ENCODE results near the gene RHOB. TPM values are rescaled to one million over a fixed set of nuclear protein-coding genes. Genes with fewer than 3 reads are reported as not detected.
A peak's percentile ranks its signal among the peaks of the same experiment; 100 is the strongest.
"Not testable (repeated sequence)": the region's sequence is repeated elsewhere in the genome, so short reads cannot be mapped to it uniquely, and the experiment has no call there.

Gene RHOB
- total RNA-seq, 1 donor: 142 TPM

GRCh38 chr2:20415511-20415918 is 31.4 kb upstream of the RHOB start:
- DNase-seq (ENCODE audit: low read depth): peak; percentile 32
- no peak for TF ChIP-seq CTCF (IDR thresholded peaks at IDR 0.05; ENCODE audit: insufficient read depth, low read depth, low read length)

DNA sequence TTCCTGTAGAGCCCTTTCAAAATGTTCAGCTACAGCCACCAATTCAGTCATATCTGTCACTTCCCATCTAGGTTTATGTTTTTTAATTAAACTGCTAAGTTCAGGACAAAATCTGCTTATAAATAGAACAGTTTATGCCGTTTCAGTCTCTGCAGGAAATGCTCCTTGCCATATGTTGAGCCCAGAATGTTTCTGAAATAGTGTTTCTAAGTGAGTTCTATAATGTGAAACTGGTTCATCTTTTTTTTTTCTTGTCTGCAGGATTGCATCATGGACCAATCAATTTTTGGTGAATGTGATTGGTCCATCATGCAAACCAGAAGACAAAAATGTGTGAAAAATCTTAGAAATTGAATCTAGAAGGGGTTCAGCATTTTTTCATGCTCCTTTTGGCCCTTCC is 30.2 kb upstream of the RHOB start:
- TF ChIP-seq CTCF (IDR thresholded peaks at IDR 0.05; ENCODE audit: insufficient read depth, low read depth, low read length): no peak
- H3K4me3 ChIP-seq (ENCODE audit: low read depth, low read length): no peak overlapping the region
- DNase-seq (ENCODE audit: low read depth): no peak

More at GRCh38 chr2:20415511-20415918, 31.4 kb upstream of the RHOB start:
- no peak overlapping the region for H3K4me3 ChIP-seq (ENCODE audit: low read depth, low read length)

DNA sequence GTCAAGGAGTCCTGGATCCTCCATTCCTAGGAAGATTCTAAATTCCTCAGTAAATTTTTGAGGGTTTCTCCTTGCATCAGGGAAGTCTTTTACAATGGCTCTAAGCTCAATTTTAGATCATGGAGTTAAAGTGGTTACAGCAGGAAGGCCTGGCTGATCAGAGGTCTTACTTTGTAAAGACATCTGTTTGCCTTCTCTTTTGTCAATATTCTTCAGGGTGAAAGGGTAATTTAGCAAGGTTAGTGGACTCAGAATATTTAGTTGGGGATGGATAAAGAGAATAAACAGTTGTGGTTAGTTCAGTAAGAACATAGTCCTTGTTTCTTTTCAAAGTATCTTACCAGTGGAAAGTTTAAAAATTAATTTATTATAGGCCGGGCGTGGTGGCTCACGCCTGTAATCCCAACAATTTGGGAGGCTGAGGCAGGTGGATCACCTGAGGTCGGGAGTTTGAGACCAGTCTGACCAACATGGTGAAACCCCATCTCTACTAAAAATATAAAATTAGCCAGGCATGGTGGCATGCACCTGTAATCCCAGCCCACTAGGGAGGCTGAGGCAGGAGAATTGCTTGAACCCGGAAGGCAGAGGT is 29.5 kb upstream of the RHOB start:
- not testable (repeated sequence) for DNase-seq (ENCODE audit: low read depth); H3K4me3 ChIP-seq (ENCODE audit: low read depth, low read length)

GRCh38 chr2:20418519-20418918 is 28.4 kb upstream of the RHOB start:
- H3K4me3 ChIP-seq (ENCODE audit: low read depth, low read length): no peak overlapping the region
- DNase-seq (ENCODE audit: low read depth): no peak
- TF ChIP-seq CTCF (IDR thresholded peaks at IDR 0.05; ENCODE audit: insufficient read depth, low read depth, low read length): no peak

- DNase-seq (ENCODE audit: low read depth): peak; percentile 67
- TF ChIP-seq CTCF (IDR thresholded peaks at IDR 0.05; ENCODE audit: insufficient read depth, low read depth, low read length): no peak
- H3K4me3 ChIP-seq (ENCODE audit: low read depth, low read length): no peak overlapping the region
Measured at GRCh38 chr2:20419007-20419576, 27.8 kb upstream of the RHOB start.

DNA sequence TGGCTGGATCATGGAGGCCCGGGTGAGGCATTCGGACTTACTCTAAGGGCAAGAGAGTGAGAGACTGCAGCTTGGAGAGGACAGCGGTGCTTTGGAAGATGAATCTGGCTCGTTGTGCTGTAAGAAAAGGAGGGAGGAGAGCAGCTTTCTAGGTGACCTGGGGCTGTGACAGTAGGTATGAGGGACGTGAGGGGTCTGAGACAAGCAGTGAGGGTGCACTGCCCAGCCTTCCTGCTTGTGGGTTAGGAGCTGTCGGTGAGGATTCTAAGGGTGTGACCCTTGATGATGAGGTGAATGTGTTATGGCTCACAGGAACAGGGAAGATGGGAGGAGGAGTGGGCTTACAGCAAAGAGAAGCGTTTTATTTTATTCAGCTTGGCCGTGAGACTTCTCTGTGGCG is 27.1 kb upstream of the RHOB start:
- no peak for DNase-seq (ENCODE audit: low read depth)
- no peak overlapping the region for H3K4me3 ChIP-seq (ENCODE audit: low read depth, low read length)
- TF ChIP-seq CTCF (IDR thresholded peaks at IDR 0.05; ENCODE audit: insufficient read depth, low read depth, low read length): no peak

GRCh38 chr2:20421336-20421987 is 25.4 kb upstream of the RHOB start:
- DNase-seq (ENCODE audit: low read depth): no peak
- H3K4me3 ChIP-seq (ENCODE audit: low read depth, low read length): no peak overlapping the region
- no peak for TF ChIP-seq CTCF (IDR thresholded peaks at IDR 0.05; ENCODE audit: insufficient read depth, low read depth, low read length)

Measured in fibroblast of villous mesenchyme (primary cell).